IMR-90 (cell line): Measurements from ENCODE around the gene OGFR.

Experiments used
- CEBPB ChIP-seq: IDR thresholded peaks from 2 replicates; pipeline ENCODE4 v1.6.1; 2012; ENCODE audit warnings: low read depth, low read length, improper control_type of control experiment
- FOS ChIP-seq: fragments of 150-350 bp; IDR thresholded peaks from 2 replicates; pipeline ENCODE4 v1.6.1; 2016; ENCODE audit warnings: low read depth, low read length
- MXI1 ChIP-seq: IDR thresholded peaks from 2 replicates; pipeline ENCODE4 v1.6.1; 2012; ENCODE audit warnings: low read depth, mild to moderate bottlenecking, low read length, moderate library complexity, borderline replicate concordance
- NFE2L2 ChIP-seq: fragments of 150-350 bp; IDR thresholded peaks from 2 replicates; pipeline ENCODE4 v1.6.1; 2016; ENCODE audit warnings: low read depth, mild to moderate bottlenecking, low read length
- POLR2A ChIP-seq: IDR thresholded peaks from 2 replicates; pipeline ENCODE4 v1.6.1; 2012; ENCODE audit warnings: mild to moderate bottlenecking, low read depth, low read length
- RAD21 ChIP-seq: IDR thresholded peaks from 2 replicates; pipeline ENCODE4 v1.6.1; 2012; ENCODE audit warnings: low read length, improper control_type of control experiment
- RCOR1 ChIP-seq: IDR thresholded peaks from 2 replicates; pipeline ENCODE4 v1.6.1; 2012; ENCODE audit warnings: mild to moderate bottlenecking, low read length, improper control_type of control experiment; ENCODE audit not compliant: insufficient replicate concordance
- RFX5 ChIP-seq: IDR thresholded peaks from 2 replicates; pipeline ENCODE4 v1.8.0; 2012; ENCODE audit warnings: low read depth, mild to moderate bottlenecking, low read length, moderate library complexity
- SMC3 ChIP-seq: fragments of 150-350 bp; IDR thresholded peaks from 2 replicates; pipeline ENCODE4 v1.6.1; 2016; ENCODE audit warnings: low read depth, mild to moderate bottlenecking, antibody characterized with exemption, low read length, moderate library complexity
- TF ChIP-seq, protein P1 (sequence below): conservative IDR thresholded peaks from 2 replicates; pipeline ENCODE4 v1.5.1; 2012; ENCODE audit warnings: mild to moderate bottlenecking, low read depth, low read length, improper control_type of control experiment
- TF ChIP-seq, protein P2 (sequence below): fragments of 150-350 bp; IDR thresholded peaks from 2 replicates; pipeline ENCODE4 v1.6.1; 2017; ENCODE audit warnings: mild to moderate bottlenecking, antibody characterized with exemption, low read length, low read depth
- TF ChIP-seq, protein P3 (sequence below): fragments of 150-350 bp; IDR thresholded peaks from 2 replicates; pipeline ENCODE4 v1.6.1; 2016; ENCODE audit warnings: low read depth, mild to moderate bottlenecking, low read length, moderate library complexity, borderline replicate concordance

DNA sequence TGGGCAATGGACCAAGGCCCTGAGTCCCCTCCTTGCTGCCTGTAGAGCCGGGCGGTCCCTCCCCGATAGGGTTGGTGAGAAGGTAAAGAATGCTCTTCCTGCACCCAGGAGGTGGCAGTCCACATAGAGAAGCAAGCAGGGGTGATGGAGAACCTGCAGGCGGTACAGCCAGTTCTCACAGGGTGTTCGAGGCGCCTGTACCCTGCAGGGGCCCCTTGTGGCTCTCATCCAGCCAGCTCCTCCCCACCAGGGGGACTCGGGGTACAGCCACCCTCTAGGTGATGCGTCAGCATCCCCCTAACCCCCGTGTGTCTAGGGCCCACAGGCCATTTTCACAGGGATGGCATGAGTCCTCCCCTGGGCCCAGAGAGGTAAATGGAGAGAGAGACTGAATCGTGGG lies 7.1 kb downstream of the OGFR start:
- TF ChIP-seq, protein P1, sequence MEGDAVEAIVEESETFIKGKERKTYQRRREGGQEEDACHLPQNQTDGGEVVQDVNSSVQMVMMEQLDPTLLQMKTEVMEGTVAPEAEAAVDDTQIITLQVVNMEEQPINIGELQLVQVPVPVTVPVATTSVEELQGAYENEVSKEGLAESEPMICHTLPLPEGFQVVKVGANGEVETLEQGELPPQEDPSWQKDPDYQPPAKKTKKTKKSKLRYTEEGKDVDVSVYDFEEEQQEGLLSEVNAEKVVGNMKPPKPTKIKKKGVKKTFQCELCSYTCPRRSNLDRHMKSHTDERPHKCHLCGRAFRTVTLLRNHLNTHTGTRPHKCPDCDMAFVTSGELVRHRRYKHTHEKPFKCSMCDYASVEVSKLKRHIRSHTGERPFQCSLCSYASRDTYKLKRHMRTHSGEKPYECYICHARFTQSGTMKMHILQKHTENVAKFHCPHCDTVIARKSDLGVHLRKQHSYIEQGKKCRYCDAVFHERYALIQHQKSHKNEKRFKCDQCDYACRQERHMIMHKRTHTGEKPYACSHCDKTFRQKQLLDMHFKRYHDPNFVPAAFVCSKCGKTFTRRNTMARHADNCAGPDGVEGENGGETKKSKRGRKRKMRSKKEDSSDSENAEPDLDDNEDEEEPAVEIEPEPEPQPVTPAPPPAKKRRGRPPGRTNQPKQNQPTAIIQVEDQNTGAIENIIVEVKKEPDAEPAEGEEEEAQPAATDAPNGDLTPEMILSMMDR, result no peak
- TF ChIP-seq RCOR1, result no peak
- TF ChIP-seq POLR2A, result no peak
- TF ChIP-seq CEBPB, result no peak
- TF ChIP-seq FOS, result no peak
- TF ChIP-seq RFX5, result no peak
- TF ChIP-seq, protein P2, sequence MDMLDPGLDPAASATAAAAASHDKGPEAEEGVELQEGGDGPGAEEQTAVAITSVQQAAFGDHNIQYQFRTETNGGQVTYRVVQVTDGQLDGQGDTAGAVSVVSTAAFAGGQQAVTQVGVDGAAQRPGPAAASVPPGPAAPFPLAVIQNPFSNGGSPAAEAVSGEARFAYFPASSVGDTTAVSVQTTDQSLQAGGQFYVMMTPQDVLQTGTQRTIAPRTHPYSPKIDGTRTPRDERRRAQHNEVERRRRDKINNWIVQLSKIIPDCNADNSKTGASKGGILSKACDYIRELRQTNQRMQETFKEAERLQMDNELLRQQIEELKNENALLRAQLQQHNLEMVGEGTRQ, result no peak
- TF ChIP-seq RAD21, result no peak
- no peak for TF ChIP-seq MXI1
- TF ChIP-seq, protein P3, sequence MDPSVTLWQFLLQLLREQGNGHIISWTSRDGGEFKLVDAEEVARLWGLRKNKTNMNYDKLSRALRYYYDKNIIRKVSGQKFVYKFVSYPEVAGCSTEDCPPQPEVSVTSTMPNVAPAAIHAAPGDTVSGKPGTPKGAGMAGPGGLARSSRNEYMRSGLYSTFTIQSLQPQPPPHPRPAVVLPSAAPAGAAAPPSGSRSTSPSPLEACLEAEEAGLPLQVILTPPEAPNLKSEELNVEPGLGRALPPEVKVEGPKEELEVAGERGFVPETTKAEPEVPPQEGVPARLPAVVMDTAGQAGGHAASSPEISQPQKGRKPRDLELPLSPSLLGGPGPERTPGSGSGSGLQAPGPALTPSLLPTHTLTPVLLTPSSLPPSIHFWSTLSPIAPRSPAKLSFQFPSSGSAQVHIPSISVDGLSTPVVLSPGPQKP, result no peak
- TF ChIP-seq SMC3, result no peak
- no peak for TF ChIP-seq NFE2L2
